ENCODE data around the gene HSPB6. TPM values are rescaled to one million over a fixed set of nuclear protein-coding genes. Genes with fewer than 3 reads are reported as not detected.

Gene HSPB6
- total RNA-seq, 4 donors from 2014 or later, result 1.7 to 21.9 (median 3.6) TPM

DNA sequence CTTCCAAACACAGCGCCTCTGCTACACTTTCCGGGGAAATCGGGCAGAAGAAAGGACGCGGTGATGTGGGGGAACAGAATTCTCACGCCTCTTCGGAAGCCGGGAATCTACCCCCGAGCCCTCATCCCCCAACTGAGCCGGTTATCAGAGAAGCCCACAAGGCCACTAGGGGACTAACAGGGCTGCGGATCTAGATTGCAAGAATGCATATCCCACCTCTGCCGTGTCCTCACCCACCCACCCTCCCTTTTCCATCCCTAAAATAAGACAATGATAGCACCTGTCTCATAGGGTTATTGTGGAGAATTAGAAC is 15.7 kb downstream of the HSPB6 start:
- Histone ChIP-seq H3K27me3 (no peaks in the 10 kb centered on the region), H3K4me3 (peak overlapping the region; percentile 46 to 74 (median 60)), H3K36me3 (peaks cover 7 to 44% (median 27%) of the 10 kb centered on the region in 3 donors), H3K9me3 (no peaks in the 10 kb centered on the region), H3K27ac (peak overlapping the region; percentile 69 to 92 (median 82)), H3K4me1 (peaks cover 20 to 59% (median 26%) of the 10 kb centered on the region in 3 donors)
- DNase-seq, result no peak
- WGBS, 2 donors, result 0 to 6% methylated on average over 6 to 12 of the region's 12 CpGs
- TF ChIP-seq, protein P1, sequence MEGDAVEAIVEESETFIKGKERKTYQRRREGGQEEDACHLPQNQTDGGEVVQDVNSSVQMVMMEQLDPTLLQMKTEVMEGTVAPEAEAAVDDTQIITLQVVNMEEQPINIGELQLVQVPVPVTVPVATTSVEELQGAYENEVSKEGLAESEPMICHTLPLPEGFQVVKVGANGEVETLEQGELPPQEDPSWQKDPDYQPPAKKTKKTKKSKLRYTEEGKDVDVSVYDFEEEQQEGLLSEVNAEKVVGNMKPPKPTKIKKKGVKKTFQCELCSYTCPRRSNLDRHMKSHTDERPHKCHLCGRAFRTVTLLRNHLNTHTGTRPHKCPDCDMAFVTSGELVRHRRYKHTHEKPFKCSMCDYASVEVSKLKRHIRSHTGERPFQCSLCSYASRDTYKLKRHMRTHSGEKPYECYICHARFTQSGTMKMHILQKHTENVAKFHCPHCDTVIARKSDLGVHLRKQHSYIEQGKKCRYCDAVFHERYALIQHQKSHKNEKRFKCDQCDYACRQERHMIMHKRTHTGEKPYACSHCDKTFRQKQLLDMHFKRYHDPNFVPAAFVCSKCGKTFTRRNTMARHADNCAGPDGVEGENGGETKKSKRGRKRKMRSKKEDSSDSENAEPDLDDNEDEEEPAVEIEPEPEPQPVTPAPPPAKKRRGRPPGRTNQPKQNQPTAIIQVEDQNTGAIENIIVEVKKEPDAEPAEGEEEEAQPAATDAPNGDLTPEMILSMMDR (IDR thresholded peaks at IDR 0.05), result no peak
- TF ChIP-seq POLR2A (IDR thresholded peaks at IDR 0.05), result no peak
- intact Hi-C loops (cut with DNase I), result no loop called here

DNA sequence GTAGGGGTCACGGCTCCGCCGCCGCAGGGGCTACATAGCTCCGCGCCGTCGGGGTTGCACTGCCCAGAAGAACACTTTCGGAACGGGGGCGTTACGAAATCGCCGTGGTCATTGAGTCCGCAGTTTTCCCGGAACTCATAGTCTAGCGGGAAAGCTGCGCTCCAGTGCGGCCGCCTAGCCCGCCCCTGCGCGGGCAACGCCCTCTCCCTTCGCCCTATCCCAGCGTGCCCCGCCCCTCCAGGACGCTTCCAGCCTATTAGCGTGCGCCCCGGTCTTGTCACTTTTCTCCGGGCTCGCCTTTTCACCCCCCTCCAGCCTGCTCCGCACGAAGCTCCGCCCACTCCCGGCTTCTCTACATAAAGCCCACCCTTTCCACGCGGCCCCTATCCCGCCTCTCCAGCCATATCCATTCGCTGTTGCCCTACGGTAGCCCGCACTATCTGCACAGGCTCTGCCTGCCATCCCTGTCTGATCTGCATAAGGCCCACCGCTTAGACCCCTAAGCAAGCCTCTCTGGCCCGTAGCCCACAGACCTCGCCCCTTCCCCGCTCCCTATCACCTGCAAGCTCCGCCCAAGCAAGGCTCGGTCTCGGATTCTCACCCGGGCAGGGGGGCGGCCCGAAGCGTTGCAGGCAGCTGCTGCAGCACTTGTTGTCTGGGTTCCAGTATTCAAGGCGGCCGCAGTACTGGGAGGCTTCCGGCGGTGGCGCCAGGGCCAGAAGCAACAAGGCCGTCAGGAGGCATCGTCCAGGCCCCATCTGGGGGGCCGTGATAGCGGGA is 16.2 kb downstream of the HSPB6 start:
- intact Hi-C loops (cut with DNase I), result no loop called here
- Histone ChIP-seq H3K36me3 (peaks cover 10 to 50% (median 27%) of the 10 kb centered on the region in 3 donors), H3K4me1 (peaks cover 20 to 54% (median 22%) of the 10 kb centered on the region in 3 donors), H3K4me3 (peak overlapping the region; percentile 46 to 74 (median 60)), H3K27me3 (no peaks in the 10 kb centered on the region), H3K9me3 (no peaks in the 10 kb centered on the region), H3K27ac (peak overlapping the region; percentile 69 to 92 (median 82))
- peak; percentile 91 for DNase-seq
- TF ChIP-seq, protein P1 (IDR thresholded peaks at IDR 0.05), result peak in 1 of 6 experiments; percentile 29
- peak in 1 of 4 donors; percentile 51 for TF ChIP-seq POLR2A (IDR thresholded peaks at IDR 0.05)
- WGBS, 2 donors, result 0% methylated on average over 25 to 36 of the region's 63 CpGs

DNA sequence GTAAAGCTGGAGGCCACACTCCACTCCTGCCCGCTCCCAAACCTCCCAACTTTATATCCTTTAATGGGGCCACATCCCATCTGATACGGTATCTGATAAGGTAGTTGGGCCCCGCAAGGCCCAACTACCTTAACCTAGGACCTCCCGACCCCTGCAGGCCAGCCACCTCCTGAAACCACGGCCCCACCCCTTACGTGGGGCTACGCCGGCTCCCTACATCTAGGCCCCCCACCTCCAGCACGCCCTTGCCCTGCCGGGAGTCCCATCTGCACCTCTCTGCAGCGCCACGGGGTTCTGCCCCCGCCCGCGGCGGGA is 16.8 kb downstream of the HSPB6 start:
- peak overlapping the region; percentile 61 to 92 (median 82) for H3K27ac ChIP-seq
- no peaks in the 10 kb centered on the region for H3K9me3 ChIP-seq
- H3K27me3 ChIP-seq, result no peaks in the 10 kb centered on the region
- no peak for TF ChIP-seq POLR2A (IDR thresholded peaks at IDR 0.05)
- TF ChIP-seq, protein P1 (IDR thresholded peaks at IDR 0.05), result no peak
- H3K4me3 ChIP-seq, result peak overlapping the region; percentile 46 to 74 (median 60)
- WGBS, 2 donors, result 7 to 8% methylated on average over 3 to 4 of the region's 16 CpGs
- no peak for DNase-seq
- intact Hi-C loops (cut with DNase I), result no loop called here
- peaks cover 15 to 55% (median 27%) of the 10 kb centered on the region in 3 donors for H3K36me3 ChIP-seq
- peaks cover 20 to 53% (median 22%) of the 10 kb centered on the region in 3 donors for H3K4me1 ChIP-seq

DNA sequence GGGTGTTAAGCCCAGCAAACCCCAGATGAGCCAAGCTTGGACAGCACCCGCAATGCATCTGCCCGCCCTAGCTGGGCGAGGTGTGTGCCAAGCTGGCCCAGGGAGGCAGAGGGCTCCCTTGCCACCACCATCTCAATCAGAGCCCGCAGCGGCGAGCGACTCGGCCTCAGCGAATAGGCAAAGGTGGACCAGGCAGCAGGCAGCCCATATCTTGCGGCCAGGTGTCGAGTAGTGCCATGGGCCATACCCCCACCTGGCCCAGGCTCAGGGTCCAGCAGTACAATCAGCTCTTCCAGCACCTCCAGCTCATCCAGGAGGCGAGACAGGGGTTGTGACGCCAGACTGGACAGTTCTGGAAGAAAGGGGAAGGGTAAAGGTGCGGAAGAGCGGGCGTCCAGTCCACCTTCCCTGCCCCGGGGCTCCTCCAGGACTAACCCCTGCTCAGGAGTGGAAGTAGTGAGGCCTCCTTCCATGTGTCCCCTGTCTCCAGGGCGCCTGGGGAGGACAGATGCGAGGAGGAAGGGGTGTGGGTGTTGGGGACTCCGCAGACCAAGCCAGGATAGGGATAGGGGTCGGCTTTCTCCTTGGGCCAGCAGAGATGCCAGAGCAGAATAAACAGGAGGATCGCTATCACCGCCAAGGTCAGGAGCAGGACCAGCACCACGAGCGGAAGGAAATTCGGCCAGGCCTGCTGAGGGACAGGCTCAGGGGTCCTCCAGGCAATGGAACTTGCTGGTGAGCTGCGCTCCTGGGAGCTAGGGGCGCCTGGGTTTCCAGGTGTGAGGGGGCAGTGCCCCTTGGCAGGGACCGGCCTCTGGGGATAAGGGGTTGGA is 17.3 kb downstream of the HSPB6 start:
- WGBS, 2 donors, result 80 to 87% methylated on average over 1 to 9 of the region's 29 CpGs
- Histone ChIP-seq H3K36me3 (peaks cover 18 to 61% (median 27%) of the 10 kb centered on the region in 3 donors), H3K4me1 (peaks cover 19 to 50% (median 21%) of the 10 kb centered on the region in 3 donors), H3K4me3 (peak overlapping the region; percentile 46 to 74 (median 60)), H3K9me3 (no peaks in the 10 kb centered on the region), H3K27ac (peak overlapping the region; percentile 61 to 92 (median 82)), H3K27me3 (no peaks in the 10 kb centered on the region)
- TF ChIP-seq, protein P1 (IDR thresholded peaks at IDR 0.05), result no peak
- no peak for TF ChIP-seq POLR2A (IDR thresholded peaks at IDR 0.05)
- no peak for DNase-seq
- intact Hi-C loops (cut with DNase I), result no loop called here

DNA sequence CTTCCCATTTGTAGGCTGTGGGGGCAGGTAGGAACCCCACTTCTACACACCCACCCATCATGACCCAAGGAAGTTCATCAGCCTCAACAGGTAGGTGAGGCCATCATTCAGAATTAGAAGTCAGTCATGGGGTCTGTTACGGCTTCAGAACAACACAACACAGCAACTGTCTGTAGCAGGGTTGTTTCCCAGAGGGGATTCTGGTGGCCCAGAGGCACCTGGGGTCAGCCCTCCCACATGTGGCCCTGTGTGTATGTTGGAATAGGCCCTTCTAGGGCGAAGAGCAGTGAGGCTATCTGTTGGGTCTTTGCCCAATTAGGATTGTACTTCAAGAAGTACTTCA is 18.0 kb downstream of the HSPB6 start:
- H3K4me3 ChIP-seq, result no peak overlapping the region
- no peak for DNase-seq
- no peaks in the 10 kb centered on the region for H3K9me3 ChIP-seq
- intact Hi-C loops (cut with DNase I), result no loop called here
- 92 to 100% methylated on average over 1 to 2 of the region's 2 CpGs for WGBS, 2 donors
- TF ChIP-seq, protein P1 (IDR thresholded peaks at IDR 0.05), result no peak
- no peak for TF ChIP-seq POLR2A (IDR thresholded peaks at IDR 0.05)
- H3K36me3 ChIP-seq, result peaks cover 22 to 67% (median 32%) of the 10 kb centered on the region in 3 donors
- H3K27me3 ChIP-seq, result no peaks in the 10 kb centered on the region
- no peak overlapping the region for H3K27ac ChIP-seq
- peaks cover 13 to 44% (median 15%) of the 10 kb centered on the region in 3 donors for H3K4me1 ChIP-seq

All from esophagus squamous epithelium (tissue), 5 donors.